ENCODE data around the gene NEURL1. TPM values are rescaled to one million over a fixed set of nuclear protein-coding genes. Genes with fewer than 3 reads are reported as not detected.

The NEURL1 gene
- total RNA-seq, 1 donor from 2014 or later: 1.3 TPM

DNA sequence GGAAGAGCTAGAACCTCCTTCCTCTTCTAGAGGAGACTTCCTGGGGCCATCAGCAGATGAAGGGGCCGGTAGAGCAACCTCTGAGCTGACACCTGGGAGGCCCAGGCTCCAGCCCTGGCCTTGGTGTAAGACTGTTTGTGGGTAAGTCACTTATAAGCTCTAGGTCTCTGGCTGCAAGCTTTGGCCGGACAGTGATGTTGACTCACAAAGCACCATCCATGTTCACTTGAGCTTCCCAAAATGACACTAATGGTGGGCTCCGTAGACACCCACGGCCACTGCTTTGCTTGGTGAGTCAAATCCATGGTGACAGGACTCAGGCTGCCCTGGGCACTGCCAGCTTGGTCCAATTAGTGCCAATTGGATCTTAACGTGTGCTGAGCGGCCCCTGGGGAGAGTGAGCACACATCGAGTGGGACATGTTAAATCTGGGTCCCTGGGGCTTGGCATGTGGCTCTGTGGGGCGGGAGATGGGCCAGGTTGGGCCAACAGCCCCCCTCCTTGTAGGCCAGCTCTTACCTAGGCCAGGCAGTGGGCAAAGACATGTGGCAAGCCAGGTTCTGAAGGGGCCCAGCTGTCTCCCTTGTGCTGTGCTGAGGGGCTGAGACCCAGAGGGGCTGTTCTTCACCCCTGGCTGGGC, 16.7 kb downstream of the NEURL1 start:
- no peak overlapping the region for H3K4me3 ChIP-seq (ENCODE audit: low read depth, low read length)
- no peak for TF ChIP-seq CTCF (conservative IDR thresholded peaks at IDR 0.05; ENCODE audit: low read depth, low read length)
- DNase-seq (ENCODE audit: low read depth): no peak

DNA sequence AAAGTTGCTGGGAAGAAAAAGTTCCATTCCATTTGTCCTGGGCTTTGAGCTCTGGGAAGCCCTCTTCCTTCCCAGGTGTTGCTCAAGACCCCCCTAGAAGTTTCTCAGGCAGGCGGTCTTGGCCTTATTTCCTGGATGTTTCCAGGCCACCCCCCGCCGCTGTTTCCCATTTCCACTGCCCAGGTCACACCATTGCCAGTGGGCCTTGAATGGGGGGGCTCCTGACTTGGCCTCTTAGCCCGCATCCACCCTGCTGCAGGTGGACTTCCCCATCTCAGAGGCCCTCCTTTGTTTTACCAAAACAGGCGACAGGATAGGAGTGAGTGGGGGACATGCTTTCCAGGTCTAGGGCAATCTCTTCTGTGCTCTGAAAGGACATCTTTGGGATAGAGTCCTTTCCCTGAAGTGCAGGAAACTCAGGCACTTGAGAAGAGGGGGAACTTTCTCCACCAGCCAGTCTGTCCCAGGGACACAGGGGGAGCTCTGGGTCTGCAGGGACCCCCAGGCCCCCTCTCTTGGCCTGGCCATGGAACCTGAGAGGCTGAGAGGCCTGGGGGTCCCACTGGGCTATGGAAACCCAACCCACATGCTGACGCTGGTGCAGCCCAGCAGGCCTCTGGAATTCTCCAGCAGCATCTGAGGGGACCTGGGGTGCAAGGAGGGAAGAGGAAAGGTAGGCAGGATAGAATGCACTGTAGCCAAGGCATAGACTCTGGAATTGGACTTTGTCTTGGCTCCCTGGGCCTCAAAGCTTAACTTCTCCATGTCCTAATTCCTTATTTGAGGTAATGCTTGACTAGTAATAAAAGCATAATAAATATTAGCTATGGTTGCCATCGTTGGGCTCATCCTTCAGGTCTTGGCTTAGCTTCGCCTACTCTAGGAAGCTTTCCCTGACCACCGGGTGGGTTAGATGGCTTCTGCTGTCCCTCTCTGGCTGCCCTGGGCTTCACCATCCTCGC, 17.6 kb downstream of the NEURL1 start:
- DNase-seq (ENCODE audit: low read depth): no peak
- no peak overlapping the region for H3K4me3 ChIP-seq (ENCODE audit: low read depth, low read length)
- no peak for TF ChIP-seq CTCF (conservative IDR thresholded peaks at IDR 0.05; ENCODE audit: low read depth, low read length)

- TF ChIP-seq CTCF (conservative IDR thresholded peaks at IDR 0.05; ENCODE audit: low read depth, low read length): no peak
Measured at GRCh38 chr10:103512166-103512565, 18.7 kb downstream of the NEURL1 start.

DNA sequence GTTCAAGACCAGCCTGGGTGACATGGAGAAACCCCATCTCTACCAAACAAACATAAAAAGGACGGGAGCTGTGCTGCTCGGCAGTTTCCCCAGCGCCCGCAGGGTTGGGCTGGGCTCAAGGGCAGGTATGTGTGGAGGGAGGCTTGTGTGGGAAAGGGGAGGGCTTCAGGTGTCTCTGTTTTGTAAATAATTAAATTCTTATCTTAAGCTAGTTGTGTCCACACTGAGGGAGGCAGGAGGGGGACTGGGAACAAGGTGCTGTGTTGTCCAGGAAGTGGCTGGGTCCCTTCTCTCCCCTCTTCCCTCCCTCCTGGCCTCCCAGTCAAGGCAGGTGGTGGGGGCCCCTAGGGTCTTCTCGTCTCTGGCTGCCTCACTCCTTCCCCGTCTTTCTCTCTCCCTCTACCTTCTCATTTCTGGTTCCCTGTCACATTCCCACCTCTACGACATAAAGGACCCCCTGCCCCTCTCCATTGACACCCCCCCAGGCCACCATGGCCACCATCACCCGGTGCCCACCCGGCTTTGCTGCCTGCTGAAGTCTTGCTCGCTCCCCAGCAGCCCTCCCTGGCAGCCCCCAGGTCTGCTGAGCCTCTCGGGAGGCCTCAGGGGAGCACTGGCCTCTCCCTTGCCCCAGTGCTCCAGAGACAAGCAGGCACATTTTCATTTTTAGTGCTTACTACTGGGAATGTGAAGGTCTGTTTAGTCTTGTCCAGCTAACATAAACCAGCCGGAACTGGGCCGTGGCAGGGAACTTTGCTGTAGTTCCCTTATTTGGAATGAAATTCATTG, 19.3 kb downstream of the NEURL1 start:
- H3K4me3 ChIP-seq (ENCODE audit: low read depth, low read length): no peak overlapping the region
- DNase-seq (ENCODE audit: low read depth): no peak
- TF ChIP-seq CTCF (conservative IDR thresholded peaks at IDR 0.05; ENCODE audit: low read depth, low read length): no peak

More at GRCh38 chr10:103512166-103512565, 18.7 kb downstream of the NEURL1 start:
- H3K4me3 ChIP-seq (ENCODE audit: low read depth, low read length): no peak overlapping the region
- no peak for DNase-seq (ENCODE audit: low read depth)

- DNase-seq (ENCODE audit: low read depth): no peak
- TF ChIP-seq CTCF (conservative IDR thresholded peaks at IDR 0.05; ENCODE audit: low read depth, low read length): no peak
- no peak overlapping the region for H3K4me3 ChIP-seq (ENCODE audit: low read depth, low read length)
Measured at GRCh38 chr10:103513380-103514060, 20.0 kb downstream of the NEURL1 start.

GRCh38 chr10:103514244-103514643, 20.7 kb downstream of the NEURL1 start:
- no peak for DNase-seq (ENCODE audit: low read depth)
- no peak for TF ChIP-seq CTCF (conservative IDR thresholded peaks at IDR 0.05; ENCODE audit: low read depth, low read length)
- H3K4me3 ChIP-seq (ENCODE audit: low read depth, low read length): no peak overlapping the region

All from epithelial cell of proximal tubule (primary cell).